Mammary epithelial cell (primary cell): Measurements from ENCODE around the gene KRT74.

Experiments
- CTCF ChIP-seq, 2 donors: IDR thresholded peaks in 1 of 2; conservative IDR thresholded peaks in 1 of 2; 2 replicates each; pipeline ENCODE4 v1.5.1; 2011 to 2012; ENCODE audit warnings: inconsistent platforms in 2 of 2, low read length in 2 of 2, mild to moderate bottlenecking in 2 of 2, control low read depth in 1 of 2, low read depth in 1 of 2; ENCODE audit not compliant: insufficient read depth in 1 of 2; ENCODE audit errors: extremely low read depth in 1 of 2
- EZH2 ChIP-seq: IDR thresholded peaks from 2 replicates; pipeline ENCODE4 v1.6.1; 2012; ENCODE audit warnings: low read length, inconsistent platforms, borderline replicate concordance

- TF ChIP-seq CTCF (conservative IDR thresholded peaks at IDR 0.05 in 1 of 2, IDR thresholded peaks at IDR 0.05 in 1 of 2; ENCODE audit: extremely low read depth in 1 of 2, insufficient read depth in 1 of 2, low read depth in 1 of 2, low read length in 2 of 2) (no peak), EZH2 (no peak)
These were observed 16.2 kb downstream of the KRT74 start for GRCh38 chr12:52557476-52557875.
